ENCODE data around the gene ATP6V1C2.
"Not testable (repeated sequence)": the region's sequence is repeated elsewhere in the genome, so short reads cannot be mapped to it uniquely, and the experiment has no call there.

The ATP6V1C2 gene

DNA sequence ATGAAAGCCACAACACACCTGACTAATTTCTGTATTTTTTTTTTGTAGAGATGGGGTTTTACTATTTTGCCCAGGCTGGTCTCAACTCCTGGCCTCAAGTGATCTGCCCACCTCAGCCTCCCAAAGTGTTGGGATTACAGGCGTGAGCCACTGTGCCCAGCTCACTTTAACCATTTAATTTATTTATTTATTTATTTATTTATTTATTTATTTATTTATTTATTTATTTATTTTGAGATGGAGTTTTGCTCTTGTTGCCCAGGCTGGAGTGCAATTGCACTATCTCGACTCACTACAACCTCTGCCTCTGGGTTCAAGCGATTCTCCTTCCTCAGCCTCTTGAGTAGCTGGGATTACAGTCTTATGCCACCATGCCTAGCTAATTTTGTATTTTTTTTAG lies 96.9 kb downstream of the ATP6V1C2 start:
- DNase-seq: not testable (repeated sequence)

DNA sequence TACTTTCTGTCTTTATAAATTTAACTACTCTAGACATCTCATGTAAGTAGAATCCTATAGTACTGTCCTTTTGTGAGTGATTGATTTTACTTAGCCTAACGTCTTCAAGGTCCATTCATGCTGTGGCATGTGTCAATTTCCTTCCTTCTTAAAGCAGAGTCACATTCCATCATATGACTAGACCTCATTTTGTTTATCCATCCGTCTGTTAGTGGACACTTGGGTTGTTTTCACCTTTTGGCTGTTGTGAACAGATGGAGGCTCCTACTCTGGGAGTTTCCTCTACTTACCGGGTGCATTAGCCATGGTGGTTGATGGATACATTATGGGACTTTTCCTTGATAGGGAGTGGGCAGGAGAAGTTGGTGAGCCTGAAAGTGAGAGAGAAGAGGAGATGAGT lies 97.6 kb downstream of the ATP6V1C2 start:
- DNase-seq: no peak

DNA sequence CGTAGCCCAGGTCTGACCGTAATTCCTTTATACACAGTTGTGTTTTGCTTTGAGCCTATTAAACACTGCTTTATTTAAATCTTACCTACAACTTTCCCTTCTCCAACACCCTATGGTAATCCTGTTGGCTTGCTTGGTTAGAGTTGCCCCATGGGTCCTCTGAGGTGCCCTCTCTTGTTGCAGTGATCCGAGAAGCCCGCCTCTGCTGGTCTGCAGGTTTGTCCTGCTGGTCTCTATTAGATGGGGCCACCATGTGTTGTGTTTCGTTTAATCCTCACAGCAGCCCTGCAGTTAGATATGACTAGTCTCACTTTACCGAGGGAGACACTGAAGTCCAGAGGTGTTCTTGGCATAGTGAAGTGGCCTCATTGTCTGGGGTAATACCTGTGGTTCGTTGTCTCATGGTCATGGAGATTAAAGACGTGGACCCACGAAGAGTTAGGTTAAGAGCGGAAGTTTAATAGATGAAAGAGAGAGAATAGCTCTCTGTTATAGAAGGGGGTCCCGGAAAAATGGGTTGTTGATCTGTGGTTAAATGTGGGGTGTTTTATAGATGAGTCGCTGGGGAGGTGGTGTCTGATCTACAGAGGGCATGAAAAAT lies 98.4 kb downstream of the ATP6V1C2 start:
- no peak for DNase-seq

DNA sequence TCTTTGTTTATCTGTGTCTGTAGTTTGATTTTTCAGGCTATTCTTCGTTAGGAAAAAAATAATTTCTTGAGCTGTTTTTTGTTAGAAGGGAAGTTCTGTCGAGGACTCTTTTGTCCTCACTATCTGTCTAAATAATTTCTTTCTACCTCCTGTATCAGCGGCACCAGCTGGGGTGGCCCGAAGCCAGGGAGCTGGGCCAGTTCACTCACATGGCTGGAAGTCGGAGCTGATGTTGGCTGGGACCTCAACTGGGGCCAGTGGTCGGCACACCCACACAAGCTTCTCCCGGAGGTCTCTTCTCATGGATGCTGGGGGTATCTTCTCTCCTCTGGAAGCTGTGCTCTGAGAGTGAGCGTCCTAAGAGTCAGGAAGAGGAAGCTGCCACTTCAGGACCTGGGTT lies 99.1 kb downstream of the ATP6V1C2 start:
- DNase-seq: no peak

DNA sequence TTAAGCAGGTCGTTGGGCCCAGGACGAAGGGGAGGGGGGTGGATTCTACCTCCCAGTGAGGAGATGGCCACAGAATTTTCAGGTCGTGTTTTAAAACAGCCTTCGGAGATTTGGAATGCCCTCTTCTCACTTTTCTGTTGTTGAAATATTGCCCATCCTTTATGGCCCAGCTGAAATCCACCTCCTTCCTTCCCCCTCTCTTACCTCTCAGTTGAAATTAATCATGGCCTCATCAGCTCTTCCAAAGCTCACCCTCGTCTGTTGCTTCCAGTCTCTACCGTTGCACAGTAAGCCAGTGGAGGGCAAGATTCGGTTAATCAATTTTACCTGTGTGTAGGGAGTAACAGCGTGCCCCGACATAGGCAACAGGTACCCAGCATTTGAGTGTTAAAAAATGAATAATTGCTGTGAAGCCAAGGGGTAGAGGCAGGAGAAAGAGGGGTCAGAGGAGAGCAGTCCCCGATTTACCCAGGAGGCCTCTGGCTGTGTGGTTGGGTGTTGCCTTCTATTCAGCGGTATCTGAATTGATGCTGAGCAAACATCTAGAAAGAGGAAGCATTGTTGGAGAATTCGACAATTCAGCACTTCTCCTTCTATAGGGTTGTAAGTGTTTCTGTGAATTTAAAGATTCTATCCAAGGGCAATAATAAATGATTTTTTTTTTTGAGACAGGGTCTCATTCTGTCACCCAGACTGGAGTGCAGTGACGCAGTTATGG lies 99.7 kb downstream of the ATP6V1C2 start:
- no peak for DNase-seq

DNA sequence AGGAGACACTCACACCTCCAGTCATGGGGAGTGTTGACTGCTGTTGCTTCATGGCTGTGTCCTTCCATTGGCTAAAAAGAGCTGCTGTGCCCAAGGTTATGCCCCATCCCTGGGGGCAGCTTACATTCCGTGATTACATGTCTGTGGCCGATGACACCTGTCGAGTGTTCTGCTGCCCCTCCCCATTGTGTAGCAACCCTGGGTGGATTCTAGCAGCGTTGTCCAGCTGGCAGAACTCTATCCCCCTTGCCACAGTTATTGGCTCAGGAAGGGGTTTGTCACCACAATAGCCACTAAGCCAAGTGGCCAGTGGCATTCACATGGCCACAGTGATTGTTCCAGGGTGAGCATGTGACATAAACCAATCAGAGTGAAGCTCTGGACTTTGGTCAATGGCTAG lies 102.8 kb downstream of the ATP6V1C2 start:
- DNase-seq: no peak

DNA sequence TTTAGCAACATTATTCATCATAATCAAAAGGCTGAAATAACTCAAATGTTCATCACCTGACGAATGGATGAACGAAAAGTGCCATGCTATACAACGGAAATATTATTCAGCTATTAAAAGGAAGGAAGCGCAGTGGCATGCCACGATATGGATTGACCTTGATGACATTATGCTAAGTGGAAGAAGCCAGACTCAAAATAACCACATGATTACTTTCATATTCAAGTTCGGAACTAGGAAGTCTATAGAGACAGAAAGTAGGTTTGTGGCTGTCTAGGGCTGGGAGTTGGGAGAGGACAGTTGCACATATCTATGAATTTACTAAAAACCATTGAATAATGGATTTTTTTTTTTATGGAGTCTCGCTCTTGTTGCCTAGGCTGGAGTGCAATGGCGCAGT lies 104.6 kb downstream of the ATP6V1C2 start:
- no peak for DNase-seq

DNA sequence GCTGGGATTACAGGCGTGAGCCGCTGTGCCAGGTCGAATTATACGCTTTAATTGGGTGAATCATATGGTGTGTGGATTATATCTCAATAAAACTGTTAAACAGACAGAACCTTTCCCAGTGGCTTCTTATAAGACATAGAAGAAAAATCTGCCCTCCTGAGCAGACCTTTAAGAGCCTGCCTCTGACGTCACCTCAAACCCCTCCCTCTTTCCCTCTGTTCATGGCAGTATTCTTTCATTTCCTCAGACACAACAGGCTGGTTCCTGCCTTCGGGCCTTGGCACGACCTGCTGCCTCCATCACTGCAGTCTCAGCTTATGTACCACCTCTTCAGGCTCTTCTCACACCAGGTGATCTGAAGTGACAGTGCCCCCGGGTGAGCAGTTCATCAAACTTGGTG lies 105.2 kb downstream of the ATP6V1C2 start:
- DNase-seq: no peak

DNA sequence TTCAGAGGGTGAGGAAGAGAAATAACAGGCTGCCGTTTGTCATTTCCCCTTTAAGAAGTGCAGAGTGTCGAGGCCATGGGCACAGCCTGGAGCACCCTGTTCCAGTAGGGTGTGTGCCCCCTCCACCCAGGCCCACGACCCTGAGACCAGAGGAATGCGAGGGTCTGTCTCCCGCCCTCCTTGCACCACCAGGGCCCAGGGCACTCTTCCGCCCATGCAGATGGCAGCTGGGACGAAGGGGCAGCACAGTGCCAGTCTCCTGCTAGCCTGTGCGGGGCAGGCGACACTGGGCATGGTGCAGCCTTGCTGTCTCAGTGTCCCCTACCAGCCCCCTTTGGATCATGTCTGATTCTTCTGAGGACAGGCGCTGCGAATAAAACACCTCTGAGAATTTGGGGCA lies 106.9 kb downstream of the ATP6V1C2 start:
- DNase-seq: no peak

DNA sequence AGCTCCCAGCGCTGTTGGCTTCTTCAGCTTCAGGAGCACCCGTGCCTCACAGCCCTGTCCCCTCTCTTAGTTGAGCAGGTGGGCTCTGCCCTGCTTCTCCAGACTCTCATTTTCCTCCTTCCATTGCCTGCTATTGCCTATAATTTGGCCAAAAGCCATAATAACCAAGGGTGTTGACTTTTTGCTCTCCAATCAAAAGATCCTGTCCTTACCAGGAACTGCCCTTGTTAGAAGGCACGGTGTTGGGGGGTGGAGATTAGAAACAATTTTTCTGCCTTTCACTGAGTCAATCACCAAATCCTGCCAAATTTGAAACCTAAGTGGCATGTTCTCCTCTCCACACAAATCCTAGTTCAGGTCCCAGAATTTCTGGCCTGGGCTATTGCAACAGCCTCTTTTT lies 107.9 kb downstream of the ATP6V1C2 start:
- no peak for DNase-seq

DNA sequence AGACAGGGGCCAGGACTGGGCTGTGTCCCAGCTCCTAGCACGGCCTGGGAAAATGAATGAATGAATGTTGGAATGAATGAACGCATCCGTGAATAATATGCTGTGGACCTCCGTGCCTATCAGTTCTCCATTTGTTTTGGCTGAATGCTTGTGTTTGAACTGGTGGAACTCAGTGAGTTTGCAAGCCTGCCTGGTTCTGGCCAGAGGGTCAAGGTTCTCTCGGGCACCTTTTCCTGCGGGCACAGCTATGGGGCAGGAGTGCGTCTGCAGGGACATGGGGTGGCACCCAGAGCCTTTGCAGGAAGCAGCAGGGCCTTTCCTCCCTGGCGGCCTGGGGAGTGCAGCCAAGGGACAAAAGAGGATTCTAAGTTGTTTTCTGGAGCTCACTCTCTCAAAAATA lies 108.8 kb downstream of the ATP6V1C2 start:
- DNase-seq: no peak

DNA sequence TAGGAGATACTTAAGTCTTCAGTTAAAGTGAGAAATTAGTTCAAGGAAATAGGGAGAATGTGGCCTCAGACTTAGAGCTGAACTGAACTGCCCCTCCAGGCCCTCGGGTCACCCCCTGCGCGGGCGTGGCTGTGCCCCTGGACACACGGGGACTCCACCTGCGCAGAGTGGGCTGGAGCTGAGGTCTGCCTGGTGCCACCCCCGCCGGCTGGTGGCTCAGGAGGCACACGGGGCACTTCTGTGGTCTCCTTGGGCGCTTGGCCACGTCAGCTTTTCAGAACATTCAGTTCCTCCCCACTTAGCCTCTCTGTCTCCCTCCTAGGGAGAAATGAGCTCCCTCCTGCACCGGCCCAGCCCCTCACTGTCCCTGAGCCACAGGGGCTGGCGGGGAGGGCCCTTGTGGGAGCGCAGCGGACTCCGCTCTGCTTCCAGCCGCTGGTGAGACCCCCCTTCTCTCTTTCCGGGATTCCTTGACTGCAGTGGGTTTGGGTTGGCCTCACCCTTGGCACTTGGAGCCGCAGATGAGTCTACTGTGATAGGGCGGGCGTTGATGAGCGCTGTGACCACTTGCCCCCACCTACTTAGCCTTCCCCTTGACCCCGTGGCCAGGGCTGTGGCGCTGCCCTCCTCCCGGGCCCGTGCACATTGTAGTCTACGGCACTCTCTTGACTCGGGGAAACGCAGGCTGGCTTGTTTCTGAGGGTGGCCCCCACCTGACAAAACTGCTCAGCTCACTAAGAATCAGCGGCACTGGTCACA lies 109.4 kb downstream of the ATP6V1C2 start:
- DNase-seq: no peak

DNA sequence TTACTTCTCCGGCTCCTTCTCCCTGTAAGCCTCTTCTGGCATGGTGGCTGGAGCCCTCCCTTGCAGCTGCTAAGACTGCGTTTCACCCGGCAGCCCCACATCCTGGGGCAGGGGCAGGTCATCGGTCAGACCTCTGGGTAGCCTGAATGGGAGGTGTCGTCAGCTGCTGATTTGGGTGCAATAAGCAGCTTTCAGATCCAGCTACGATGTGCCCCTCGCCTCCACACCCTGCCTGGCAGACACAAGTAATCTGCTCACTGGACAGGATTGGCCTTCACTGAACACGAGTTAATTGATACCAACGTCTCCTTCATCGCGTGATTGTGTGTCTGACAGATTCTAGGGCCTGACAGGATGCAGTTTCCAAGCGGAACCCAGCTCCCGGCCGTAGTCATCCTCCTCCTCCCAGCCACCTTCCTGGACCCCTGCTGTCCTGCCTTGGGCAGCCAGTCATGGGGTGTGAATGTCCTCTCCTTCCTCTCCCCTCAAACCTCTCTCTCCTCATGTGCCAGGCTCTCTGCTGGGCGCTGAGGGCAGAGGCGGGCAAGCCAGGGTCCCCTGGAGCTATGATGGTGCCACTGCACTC lies 110.1 kb downstream of the ATP6V1C2 start:
- no peak for DNase-seq

DNA sequence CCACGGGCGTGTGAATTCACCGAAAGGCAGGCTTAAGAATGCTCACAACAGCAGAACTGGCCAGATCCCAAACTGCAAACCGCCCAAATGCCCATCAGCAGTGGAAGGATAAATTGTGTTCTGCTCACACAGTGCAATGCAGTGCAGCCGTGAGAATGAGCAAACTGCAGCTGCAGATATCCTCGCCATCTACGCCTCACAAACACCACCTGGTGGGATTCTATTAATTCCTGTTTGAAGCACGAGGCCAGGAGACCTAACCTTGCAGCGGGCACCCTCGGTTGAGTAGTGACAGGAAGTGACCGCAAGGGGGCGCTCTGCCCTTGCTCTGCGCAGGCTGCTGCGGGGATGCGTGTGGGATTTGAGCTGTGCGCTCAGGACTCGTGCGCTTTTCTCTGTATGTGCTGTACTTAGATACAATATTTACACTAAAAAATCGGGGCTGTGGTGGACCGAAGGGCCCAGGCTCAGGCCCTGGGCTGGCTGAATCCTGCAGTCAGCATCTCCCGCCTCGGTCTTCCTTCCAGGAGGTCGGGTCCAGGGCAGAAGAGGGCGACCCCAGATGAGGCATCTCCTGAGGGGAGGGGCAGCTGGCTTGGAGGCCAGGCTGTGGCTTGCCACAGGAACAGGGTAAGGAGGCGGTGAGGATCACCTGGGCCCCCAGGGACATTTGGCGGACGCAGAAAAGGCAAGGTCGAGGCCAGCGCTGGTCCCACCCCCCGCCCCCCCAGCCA lies 110.9 kb downstream of the ATP6V1C2 start:
- peak; percentile 93 for DNase-seq

DNA sequence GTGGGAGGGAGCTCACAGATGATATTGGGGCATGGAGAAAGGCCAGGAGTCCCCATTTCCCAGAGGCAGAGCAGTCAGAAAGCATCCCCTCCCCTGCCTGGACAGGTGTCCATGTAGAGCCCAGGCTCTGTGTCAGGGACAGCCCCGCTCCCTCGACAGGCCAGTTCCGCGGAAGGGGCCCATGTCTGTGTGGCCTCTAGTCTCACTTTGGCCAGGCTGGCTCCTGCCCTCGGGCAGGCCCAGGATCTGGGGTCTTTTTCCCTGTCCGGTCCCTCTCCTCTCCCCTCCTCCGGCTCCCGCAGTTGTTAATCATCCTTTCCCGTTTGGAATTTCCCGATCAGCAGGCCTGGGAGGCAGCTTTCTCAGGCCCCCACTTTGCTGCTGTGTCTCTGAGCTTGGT lies 111.6 kb downstream of the ATP6V1C2 start:
- no peak for DNase-seq

DNA sequence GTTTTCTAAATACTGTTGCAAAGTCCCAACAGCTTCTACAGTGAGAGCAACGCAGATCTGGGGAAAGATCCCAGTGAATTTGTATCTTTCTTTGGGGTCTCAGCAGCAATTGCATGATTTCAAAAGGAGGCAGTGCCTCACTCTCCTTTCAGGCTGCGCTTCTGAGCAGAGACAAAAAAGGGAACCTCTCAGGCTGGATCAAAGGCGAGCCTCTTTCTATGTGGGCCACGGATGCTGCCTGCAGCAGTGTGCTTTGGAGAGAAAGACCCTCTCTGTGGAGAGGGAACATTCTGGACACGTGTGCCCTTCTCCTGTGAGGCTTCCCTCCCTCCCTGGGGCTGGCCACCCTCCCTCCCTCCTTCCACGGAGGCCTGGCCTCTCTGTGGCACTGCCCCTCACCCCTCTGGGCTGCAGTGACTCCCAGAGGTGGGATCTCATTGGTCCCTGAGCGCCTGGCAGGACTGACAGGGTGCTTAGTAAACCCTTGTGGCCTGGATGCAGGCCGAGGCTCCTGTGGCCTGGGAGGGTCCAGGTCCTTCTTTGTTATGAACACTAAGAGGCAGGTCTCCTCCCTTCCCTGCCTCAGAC lies 112.7 kb downstream of the ATP6V1C2 start:
- no peak for DNase-seq

Measured in NCI-H2171 treated with DMSO at 0.1 percent for 48 hours (cell line).